GM12801 (cell line): ENCODE data around the gene RAPGEF4.

Source experiments
- TF ChIP-seq, protein P1 (sequence below): IDR thresholded peaks from one replicate; pipeline ENCODE4 v1.5.1; 2011; ENCODE audit warnings: control low read depth; ENCODE audit not compliant: insufficient read length; ENCODE audit errors: extremely low read depth

The RAPGEF4 gene

DNA sequence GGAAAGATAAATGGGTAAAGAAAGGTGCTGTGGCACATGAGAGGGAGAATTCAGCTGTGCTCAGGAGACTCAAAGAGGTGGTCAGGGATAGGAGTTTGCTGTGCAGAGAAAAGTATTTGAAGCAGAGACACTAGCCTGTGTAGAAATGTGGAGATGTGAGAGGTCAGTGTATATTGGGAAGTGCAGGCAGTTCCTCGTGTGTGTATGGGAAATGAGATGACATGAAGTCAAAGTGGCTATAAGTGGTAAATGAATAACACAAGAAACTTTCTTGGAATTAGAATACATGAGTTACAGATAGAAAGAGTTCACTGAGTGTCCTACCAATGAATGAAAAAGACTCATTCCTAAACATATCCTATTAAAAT lies 351.6 kb downstream of the RAPGEF4 start:
- TF ChIP-seq, protein P1, sequence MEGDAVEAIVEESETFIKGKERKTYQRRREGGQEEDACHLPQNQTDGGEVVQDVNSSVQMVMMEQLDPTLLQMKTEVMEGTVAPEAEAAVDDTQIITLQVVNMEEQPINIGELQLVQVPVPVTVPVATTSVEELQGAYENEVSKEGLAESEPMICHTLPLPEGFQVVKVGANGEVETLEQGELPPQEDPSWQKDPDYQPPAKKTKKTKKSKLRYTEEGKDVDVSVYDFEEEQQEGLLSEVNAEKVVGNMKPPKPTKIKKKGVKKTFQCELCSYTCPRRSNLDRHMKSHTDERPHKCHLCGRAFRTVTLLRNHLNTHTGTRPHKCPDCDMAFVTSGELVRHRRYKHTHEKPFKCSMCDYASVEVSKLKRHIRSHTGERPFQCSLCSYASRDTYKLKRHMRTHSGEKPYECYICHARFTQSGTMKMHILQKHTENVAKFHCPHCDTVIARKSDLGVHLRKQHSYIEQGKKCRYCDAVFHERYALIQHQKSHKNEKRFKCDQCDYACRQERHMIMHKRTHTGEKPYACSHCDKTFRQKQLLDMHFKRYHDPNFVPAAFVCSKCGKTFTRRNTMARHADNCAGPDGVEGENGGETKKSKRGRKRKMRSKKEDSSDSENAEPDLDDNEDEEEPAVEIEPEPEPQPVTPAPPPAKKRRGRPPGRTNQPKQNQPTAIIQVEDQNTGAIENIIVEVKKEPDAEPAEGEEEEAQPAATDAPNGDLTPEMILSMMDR = no peak

DNA sequence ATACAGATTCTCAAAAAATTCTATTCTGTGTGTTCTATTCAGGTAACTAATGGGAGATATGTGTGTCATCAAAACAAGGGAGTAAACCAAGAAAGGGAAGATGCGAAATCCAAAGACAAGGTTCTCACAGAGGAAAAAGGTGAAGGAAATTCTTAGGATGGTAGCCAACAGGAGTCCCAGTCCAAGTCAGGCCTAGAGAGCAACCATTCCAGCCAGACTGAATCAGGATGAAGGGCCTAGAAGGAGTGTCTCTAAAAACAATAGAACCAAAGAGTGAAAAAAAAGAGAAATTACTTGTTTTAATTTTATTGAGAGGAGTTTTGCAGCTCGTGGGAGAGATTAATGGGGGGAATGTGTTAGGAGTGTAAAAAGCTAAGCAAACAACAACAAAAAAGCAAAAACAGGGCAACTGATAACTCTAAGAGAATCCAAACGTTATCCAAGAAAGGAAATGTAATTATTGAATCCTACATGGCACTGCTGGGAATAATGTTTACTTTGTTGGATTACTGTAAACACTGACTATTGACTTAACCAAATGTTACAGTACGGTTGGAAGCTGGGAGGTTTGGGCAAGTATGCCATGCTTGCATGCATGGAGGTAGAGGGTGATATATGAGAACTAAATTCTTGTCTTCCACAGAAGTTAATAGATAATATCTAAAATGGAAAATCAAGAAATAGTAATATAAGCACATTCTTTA lies 352.3 kb downstream of the RAPGEF4 start:
- TF ChIP-seq, protein P1 = no peak

DNA sequence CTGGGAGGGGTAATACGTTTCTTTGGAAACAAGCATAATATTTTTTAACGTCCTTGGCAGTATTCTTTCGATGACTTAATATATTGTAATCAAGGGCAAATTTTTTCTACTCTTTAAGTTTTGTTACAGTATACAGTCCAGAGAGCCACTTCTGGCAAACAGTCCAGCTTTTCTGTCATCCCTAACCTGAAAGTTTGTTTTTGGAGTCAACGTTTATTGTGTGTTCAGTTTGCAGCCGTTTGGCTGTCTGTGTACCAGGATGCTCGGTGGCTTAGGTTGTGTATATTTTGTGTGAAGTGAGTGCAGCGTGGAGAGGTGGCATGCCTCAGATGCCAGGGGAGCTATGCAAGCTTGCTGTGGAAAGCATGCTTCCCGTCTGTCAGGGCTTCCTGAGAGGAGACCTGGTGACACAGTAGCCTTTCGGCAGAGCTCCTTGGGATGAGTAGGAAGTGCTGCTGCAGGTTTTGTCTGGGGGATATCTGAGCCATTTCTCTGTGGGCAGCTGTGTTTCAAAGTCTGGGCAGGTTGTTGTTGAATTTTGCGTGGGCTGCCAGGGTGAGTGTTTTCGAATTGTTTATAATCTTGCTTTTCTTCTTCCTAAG lies 354.7 kb downstream of the RAPGEF4 start:
- TF ChIP-seq, protein P1 = no peak

DNA sequence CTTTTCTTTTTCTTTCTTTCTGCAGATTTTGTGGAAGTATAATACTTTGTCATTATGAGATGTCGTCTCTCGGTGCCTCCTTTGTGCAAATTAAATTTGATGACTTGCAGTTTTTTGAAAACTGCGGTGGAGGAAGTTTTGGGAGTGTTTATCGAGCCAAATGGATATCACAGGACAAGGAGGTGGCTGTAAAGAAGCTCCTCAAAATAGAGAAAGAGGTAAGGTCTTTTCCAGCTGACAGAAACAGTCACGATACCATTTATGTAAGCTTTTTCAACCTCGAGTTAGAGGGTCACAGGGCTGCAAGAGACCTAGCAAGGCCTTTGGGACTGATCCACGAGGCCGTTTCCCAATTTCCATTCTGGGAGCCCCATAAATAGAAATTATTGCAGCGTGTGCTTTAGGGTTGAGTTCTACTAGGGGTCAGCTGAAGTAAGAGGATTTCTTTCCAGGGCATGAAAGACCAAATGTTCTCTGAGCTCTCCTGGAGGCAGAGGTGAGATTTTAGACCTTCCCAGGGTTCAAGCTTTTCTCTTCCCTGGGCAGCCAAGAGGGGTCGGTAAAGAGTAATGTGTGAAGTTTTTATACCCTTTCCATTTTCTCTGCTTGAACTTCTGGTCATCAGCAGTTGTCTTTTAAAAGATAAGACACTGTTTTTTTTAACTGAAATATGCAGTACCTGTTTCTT lies 355.5 kb downstream of the RAPGEF4 start:
- TF ChIP-seq, protein P1 = no peak

DNA sequence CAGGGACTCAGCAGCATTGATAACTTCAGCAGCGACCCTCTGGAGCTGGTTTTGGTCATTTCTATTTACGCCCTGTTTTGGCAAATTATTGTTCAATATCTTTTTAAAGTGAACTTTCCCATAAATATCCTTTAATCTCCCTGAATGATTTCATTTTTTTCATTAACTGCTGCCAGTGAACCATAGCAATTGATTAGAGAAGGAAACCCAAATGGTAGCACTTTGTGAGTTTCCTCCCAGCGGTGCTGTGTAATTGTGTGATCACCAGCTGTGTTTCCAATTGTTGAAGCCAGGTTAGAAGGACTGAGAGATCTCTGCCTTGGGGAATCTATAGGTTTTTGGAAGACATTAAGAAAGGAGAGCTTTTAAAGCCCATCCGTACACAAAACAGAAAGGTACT lies 356.3 kb downstream of the RAPGEF4 start:
- TF ChIP-seq, protein P1 = no peak

DNA sequence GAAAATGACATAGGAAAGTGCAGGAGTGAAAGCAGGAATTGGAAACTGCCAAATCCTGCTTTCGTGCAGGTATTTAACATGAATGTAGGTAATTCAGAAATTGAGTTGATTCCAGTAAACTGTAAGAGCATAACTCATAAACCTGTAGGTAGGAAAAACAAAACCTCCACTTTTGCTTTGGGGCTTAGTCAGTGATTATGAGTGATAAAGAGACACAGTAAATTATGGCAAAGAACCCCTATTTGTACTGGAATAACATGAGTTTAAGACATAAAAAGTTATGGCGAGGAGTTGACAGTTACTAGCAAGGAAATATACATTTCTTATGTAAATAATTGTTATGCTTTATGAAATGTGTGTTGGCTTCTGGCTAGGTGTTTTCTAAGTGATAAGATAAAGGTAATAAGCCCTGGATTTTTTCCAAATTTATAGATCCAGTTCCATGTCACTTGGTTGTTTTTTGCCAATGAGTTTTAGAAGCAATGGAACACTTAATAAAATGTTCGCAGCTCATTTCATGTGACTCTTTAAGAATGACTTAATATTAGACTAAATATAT lies 357.3 kb downstream of the RAPGEF4 start:
- TF ChIP-seq, protein P1 = no peak

DNA sequence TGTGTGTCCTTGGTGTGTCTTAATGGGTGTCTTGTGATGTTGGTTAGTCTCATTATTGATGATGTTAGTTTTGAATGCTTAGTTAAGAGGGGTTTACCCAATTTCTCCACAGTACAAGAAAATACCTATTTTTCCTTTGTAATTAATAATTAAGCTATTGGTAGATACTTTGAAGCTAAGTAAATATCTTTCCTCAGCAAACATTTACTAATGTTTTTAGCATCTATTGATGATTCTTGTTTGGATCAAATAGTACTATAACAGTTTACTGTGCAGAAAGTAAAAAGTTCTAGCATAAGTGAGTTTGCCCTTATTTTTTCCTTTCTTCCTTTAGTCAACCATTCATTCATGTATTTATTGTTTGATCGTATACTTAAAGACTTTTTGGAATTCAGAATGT lies 359.1 kb downstream of the RAPGEF4 start:
- TF ChIP-seq, protein P1 = no peak
